ENCODE measurements around the gene ZBTB20. TPM values are rescaled to one million over a fixed set of nuclear protein-coding genes. Genes with fewer than 3 reads are reported as not detected.

Gene ZBTB20
- total and polyA plus RNA-seq, 5 donors from 2014 or later: 10.1 to 58.2 (median 13.2) TPM

GRCh38 chr3:114792159-114792918 is 354.7 kb downstream of the ZBTB20 start:
- H3K27me3 Mint-ChIP-seq: no peaks in the 10 kb centered on the region
- Histone ChIP-seq H3K9me3 (ENCODE audit: control insufficient read depth in 2 of 2, low read length in 2 of 2) (no peaks in the 10 kb centered on the region), H3K4me3 (ENCODE audit: low read depth, low read length) (no peak overlapping the region), H3K27ac (ENCODE audit: insufficient read depth, low read length, poor library complexity, severe bottlenecking) (no peak overlapping the region), H3K36me3 (ENCODE audit: control insufficient read depth, insufficient read depth, low read length) (no peaks in the 10 kb centered on the region), H3K27me3 (ENCODE audit: control insufficient read depth, insufficient read depth, low read length) (no peaks in the 10 kb centered on the region), H3K4me1 (ENCODE audit: control insufficient read depth, insufficient read depth, low read length, poor library complexity, severe bottlenecking) (no peaks in the 10 kb centered on the region)
- peaks cover 0 to 2% (median 1%) of the 10 kb centered on the region in 7 donors for H3K9me3 Mint-ChIP-seq
- H3K4me1 Mint-ChIP-seq: peaks cover 0 to 26% (median 9%) of the 10 kb centered on the region in 4 donors
- peaks cover 18% of the 10 kb centered on the region for H3K36me3 Mint-ChIP-seq
- ATAC-seq (ENCODE audit: low read depth in 2 of 2) (no peak), DNase-seq (no peak)
- no peak overlapping the region for H3K4me3 Mint-ChIP-seq
- H3K27ac Mint-ChIP-seq: peak overlapping the region in 1 of 3 donors; percentile 1

DNA sequence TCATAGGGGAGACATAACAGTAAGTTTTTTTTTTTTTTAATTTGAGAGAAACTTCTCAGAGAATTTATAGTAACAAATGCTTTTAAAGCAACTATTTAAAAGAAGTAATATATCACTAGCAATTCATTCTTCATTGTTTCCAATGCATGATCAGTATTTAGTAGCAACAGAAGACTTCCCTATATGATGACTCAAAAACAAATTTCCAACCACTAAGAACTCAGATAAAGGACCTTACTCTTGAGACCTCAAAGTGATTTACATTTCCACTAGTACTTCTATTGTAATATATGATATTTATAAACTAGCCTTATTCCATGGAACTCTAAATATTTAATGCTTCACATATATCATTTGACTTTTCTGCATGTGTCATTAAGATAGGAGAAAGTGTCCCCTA is 356.3 kb downstream of the ZBTB20 start:
- no peak for DNase-seq
- Mint-ChIP-seq H3K4me3 (no peak overlapping the region), H3K27ac (no peak overlapping the region), H3K4me1 (peaks cover 0 to 17% (median 6%) of the 10 kb centered on the region in 4 donors), H3K27me3 (no peaks in the 10 kb centered on the region), H3K9me3 (peaks cover 0 to 2% (median 0%) of the 10 kb centered on the region in 7 donors), H3K36me3 (peaks cover 7% of the 10 kb centered on the region)
- H3K36me3 ChIP-seq (ENCODE audit: control insufficient read depth, insufficient read depth, low read length): no peaks in the 10 kb centered on the region
- H3K4me1 ChIP-seq (ENCODE audit: control insufficient read depth, insufficient read depth, low read length, poor library complexity, severe bottlenecking): no peaks in the 10 kb centered on the region
- no peaks in the 10 kb centered on the region for H3K9me3 ChIP-seq (ENCODE audit: control insufficient read depth in 2 of 2, low read length in 2 of 2)
- H3K27ac ChIP-seq (ENCODE audit: insufficient read depth, low read length, poor library complexity, severe bottlenecking): no peak overlapping the region
- H3K4me3 ChIP-seq (ENCODE audit: low read depth, low read length): no peak overlapping the region
- no peaks in the 10 kb centered on the region for H3K27me3 ChIP-seq (ENCODE audit: control insufficient read depth, insufficient read depth, low read length)
- ATAC-seq (ENCODE audit: low read depth in 2 of 2): no peak

DNA sequence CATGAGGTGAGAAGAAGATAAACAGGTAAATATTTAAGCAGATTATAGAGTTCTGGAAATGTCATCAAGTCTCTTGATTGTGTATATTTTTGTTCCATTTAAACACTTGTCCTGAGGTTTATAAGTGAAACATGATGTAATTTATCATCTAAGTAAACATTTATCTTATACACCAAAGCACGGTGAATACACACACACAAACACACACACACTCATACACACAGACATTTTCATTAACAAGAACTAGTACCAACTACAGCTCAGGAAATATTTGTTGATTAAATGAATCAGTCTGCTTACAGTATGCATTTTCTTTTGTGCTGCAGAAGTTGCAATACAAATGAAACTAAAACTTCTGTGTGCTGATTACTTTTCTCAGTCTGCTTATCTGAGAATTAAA is 357.3 kb downstream of the ZBTB20 start:
- Mint-ChIP-seq H3K9me3 (peaks cover 0 to 2% (median 0%) of the 10 kb centered on the region in 7 donors), H3K27ac (peak overlapping the region in 1 of 3 donors; percentile 15), H3K27me3 (no peaks in the 10 kb centered on the region), H3K4me3 (no peak overlapping the region), H3K36me3 (peaks cover 7% of the 10 kb centered on the region), H3K4me1 (peaks cover 0 to 19% (median 5%) of the 10 kb centered on the region in 4 donors)
- DNase-seq: no peak
- Histone ChIP-seq H3K36me3 (ENCODE audit: control insufficient read depth, insufficient read depth, low read length) (no peaks in the 10 kb centered on the region), H3K9me3 (ENCODE audit: control insufficient read depth in 2 of 2, low read length in 2 of 2) (no peaks in the 10 kb centered on the region), H3K27ac (ENCODE audit: insufficient read depth, low read length, poor library complexity, severe bottlenecking) (no peak overlapping the region), H3K4me3 (ENCODE audit: low read depth, low read length) (no peak overlapping the region), H3K27me3 (ENCODE audit: control insufficient read depth, insufficient read depth, low read length) (no peaks in the 10 kb centered on the region), H3K4me1 (ENCODE audit: control insufficient read depth, insufficient read depth, low read length, poor library complexity, severe bottlenecking) (no peaks in the 10 kb centered on the region)
- no peak for ATAC-seq (ENCODE audit: low read depth in 2 of 2)

GRCh38 chr3:114775395-114775794 is 371.7 kb downstream of the ZBTB20 start:
- H3K4me3 Mint-ChIP-seq: no peak overlapping the region
- no peak for DNase-seq
- H3K36me3 Mint-ChIP-seq: peaks cover 45% of the 10 kb centered on the region
- Histone ChIP-seq H3K27ac (ENCODE audit: insufficient read depth, low read length, poor library complexity, severe bottlenecking) (no peak overlapping the region), H3K36me3 (ENCODE audit: control insufficient read depth, insufficient read depth, low read length) (peaks cover 2% of the 10 kb centered on the region), H3K4me3 (ENCODE audit: low read depth, low read length) (no peak overlapping the region), H3K9me3 (ENCODE audit: control insufficient read depth in 2 of 2, low read length in 2 of 2) (peaks cover 8 to 20% of the 10 kb centered on the region in 2 experiments), H3K27me3 (ENCODE audit: control insufficient read depth, insufficient read depth, low read length) (no peaks in the 10 kb centered on the region), H3K4me1 (ENCODE audit: control insufficient read depth, insufficient read depth, low read length, poor library complexity, severe bottlenecking) (no peaks in the 10 kb centered on the region)
- H3K27ac Mint-ChIP-seq: no peak overlapping the region
- H3K9me3 Mint-ChIP-seq: peaks cover 2 to 28% (median 17%) of the 10 kb centered on the region in 7 donors
- no peak for ATAC-seq (ENCODE audit: low read depth in 2 of 2)
- peaks cover 0 to 19% (median 3%) of the 10 kb centered on the region in 4 donors for H3K4me1 Mint-ChIP-seq
- H3K27me3 Mint-ChIP-seq: no peaks in the 10 kb centered on the region

DNA sequence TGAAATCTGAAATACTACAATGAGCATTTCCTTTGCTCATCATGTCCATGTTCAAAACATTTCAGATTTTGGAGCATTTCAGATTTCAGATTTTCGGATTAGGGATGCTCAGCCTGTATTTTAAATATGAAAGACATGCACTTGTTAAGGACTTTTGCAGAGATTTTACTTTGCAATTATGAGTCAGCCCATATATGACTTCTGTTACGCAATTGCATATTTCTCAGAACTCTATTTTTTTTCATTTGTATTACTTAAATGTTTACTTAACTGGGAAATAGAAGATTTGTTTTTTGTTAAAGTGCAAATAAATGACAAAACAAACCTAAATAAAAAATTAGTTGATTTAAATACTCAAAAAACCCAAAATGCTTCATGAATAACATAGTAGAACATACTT is 376.2 kb downstream of the ZBTB20 start:
- H3K4me3 ChIP-seq (ENCODE audit: low read depth, low read length): no peak overlapping the region
- no peak overlapping the region for H3K27ac ChIP-seq (ENCODE audit: insufficient read depth, low read length, poor library complexity, severe bottlenecking)
- Mint-ChIP-seq H3K36me3 (peaks cover 30% of the 10 kb centered on the region), H3K4me3 (no peak overlapping the region), H3K9me3 (peaks cover 4 to 29% (median 14%) of the 10 kb centered on the region in 7 donors), H3K4me1 (peaks cover 8 to 25% (median 12%) of the 10 kb centered on the region in 4 donors), H3K27ac (no peak overlapping the region), H3K27me3 (no peaks in the 10 kb centered on the region)
- ATAC-seq (ENCODE audit: low read depth in 2 of 2) (no peak), DNase-seq (no peak)
- no peaks in the 10 kb centered on the region for H3K4me1 ChIP-seq (ENCODE audit: control insufficient read depth, insufficient read depth, low read length, poor library complexity, severe bottlenecking)
- H3K9me3 ChIP-seq (ENCODE audit: control insufficient read depth in 2 of 2, low read length in 2 of 2): peaks cover 8 to 20% of the 10 kb centered on the region in 2 experiments
- H3K27me3 ChIP-seq (ENCODE audit: control insufficient read depth, insufficient read depth, low read length): no peaks in the 10 kb centered on the region
- peaks cover 2% of the 10 kb centered on the region for H3K36me3 ChIP-seq (ENCODE audit: control insufficient read depth, insufficient read depth, low read length)

DNA sequence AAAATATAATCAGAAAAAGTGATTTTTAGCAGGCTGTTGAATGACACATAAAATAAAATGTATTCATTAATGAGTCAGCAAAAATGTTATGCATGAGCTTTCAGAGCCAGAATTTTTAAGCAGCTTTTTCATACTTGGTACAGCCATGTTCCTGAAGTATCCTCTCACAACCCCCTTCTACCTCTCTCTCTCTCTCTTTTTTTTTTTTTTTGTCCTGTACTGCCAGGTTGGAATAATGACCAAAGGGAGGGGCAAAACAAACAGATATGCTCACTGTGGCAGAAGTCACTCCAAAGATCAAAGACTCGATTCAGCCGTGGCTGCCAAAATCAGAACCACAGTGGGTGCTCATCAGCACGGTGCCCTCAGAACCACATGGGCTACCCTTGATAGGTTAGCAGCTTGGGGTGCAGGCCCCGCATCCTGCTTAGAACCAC is 383.0 kb downstream of the ZBTB20 start:
- Histone ChIP-seq H3K27me3 (ENCODE audit: control insufficient read depth, insufficient read depth, low read length) (no peaks in the 10 kb centered on the region), H3K27ac (ENCODE audit: insufficient read depth, low read length, poor library complexity, severe bottlenecking) (no peak overlapping the region), H3K36me3 (ENCODE audit: control insufficient read depth, insufficient read depth, low read length) (no peaks in the 10 kb centered on the region), H3K4me3 (ENCODE audit: low read depth, low read length) (no peak overlapping the region), H3K4me1 (ENCODE audit: control insufficient read depth, insufficient read depth, low read length, poor library complexity, severe bottlenecking) (no peaks in the 10 kb centered on the region), H3K9me3 (ENCODE audit: control insufficient read depth in 2 of 2, low read length in 2 of 2) (no peaks in the 10 kb centered on the region)
- no peak for ATAC-seq (ENCODE audit: low read depth in 2 of 2)
- no peak overlapping the region for H3K4me3 Mint-ChIP-seq
- no peaks in the 10 kb centered on the region for H3K27me3 Mint-ChIP-seq
- H3K9me3 Mint-ChIP-seq: no peaks in the 10 kb centered on the region
- DNase-seq: no peak
- H3K4me1 Mint-ChIP-seq: peaks cover 9 to 15% (median 12%) of the 10 kb centered on the region in 4 donors
- H3K36me3 Mint-ChIP-seq: peaks cover 6% of the 10 kb centered on the region
- peak overlapping the region in 1 of 3 donors; percentile 56 for H3K27ac Mint-ChIP-seq

DNA sequence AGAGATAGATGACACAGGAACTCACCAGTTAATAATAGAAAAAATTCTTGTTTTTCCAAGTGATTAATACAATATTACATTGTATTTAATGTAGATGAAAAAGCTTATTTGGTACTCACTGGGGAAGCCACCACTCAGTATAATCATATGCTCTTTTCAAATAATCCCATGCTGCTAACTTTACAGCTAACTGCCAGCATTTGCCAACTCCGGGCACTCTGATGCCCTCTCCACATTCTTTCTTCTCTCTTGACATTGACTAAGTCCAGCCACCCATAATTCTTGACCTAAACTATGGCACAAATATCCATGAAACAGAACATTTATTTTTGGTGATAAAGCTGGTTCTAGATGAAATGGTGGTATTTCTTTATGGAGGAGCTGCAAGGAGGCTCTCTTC is 384.9 kb downstream of the ZBTB20 start:
- no peaks in the 10 kb centered on the region for H3K9me3 ChIP-seq (ENCODE audit: control insufficient read depth in 2 of 2, low read length in 2 of 2)
- Mint-ChIP-seq H3K4me3 (no peak overlapping the region), H3K9me3 (no peaks in the 10 kb centered on the region), H3K4me1 (peaks cover 10 to 16% (median 11%) of the 10 kb centered on the region in 4 donors), H3K27ac (no peak overlapping the region), H3K27me3 (no peaks in the 10 kb centered on the region), H3K36me3 (peaks cover 6% of the 10 kb centered on the region)
- H3K36me3 ChIP-seq (ENCODE audit: control insufficient read depth, insufficient read depth, low read length): no peaks in the 10 kb centered on the region
- H3K4me3 ChIP-seq (ENCODE audit: low read depth, low read length): no peak overlapping the region
- ATAC-seq (ENCODE audit: low read depth in 2 of 2) (no peak), DNase-seq (no peak)
- H3K27ac ChIP-seq (ENCODE audit: insufficient read depth, low read length, poor library complexity, severe bottlenecking): no peak overlapping the region
- H3K27me3 ChIP-seq (ENCODE audit: control insufficient read depth, insufficient read depth, low read length): no peaks in the 10 kb centered on the region
- no peaks in the 10 kb centered on the region for H3K4me1 ChIP-seq (ENCODE audit: control insufficient read depth, insufficient read depth, low read length, poor library complexity, severe bottlenecking)

GRCh38 chr3:114760679-114761078 is 386.4 kb downstream of the ZBTB20 start:
- Histone ChIP-seq H3K9me3 (ENCODE audit: control insufficient read depth in 2 of 2, low read length in 2 of 2) (no peaks in the 10 kb centered on the region), H3K4me3 (ENCODE audit: low read depth, low read length) (no peak overlapping the region), H3K27me3 (ENCODE audit: control insufficient read depth, insufficient read depth, low read length) (no peaks in the 10 kb centered on the region), H3K27ac (ENCODE audit: insufficient read depth, low read length, poor library complexity, severe bottlenecking) (no peak overlapping the region), H3K4me1 (ENCODE audit: control insufficient read depth, insufficient read depth, low read length, poor library complexity, severe bottlenecking) (no peaks in the 10 kb centered on the region), H3K36me3 (ENCODE audit: control insufficient read depth, insufficient read depth, low read length) (no peaks in the 10 kb centered on the region)
- no peaks in the 10 kb centered on the region for H3K27me3 Mint-ChIP-seq
- H3K4me3 Mint-ChIP-seq: no peak overlapping the region
- DNase-seq: no peak
- no peak for ATAC-seq (ENCODE audit: low read depth in 2 of 2)
- H3K36me3 Mint-ChIP-seq: peaks cover 6% of the 10 kb centered on the region
- no peaks in the 10 kb centered on the region for H3K9me3 Mint-ChIP-seq
- peaks cover 4 to 10% (median 7%) of the 10 kb centered on the region in 4 donors for H3K4me1 Mint-ChIP-seq
- H3K27ac Mint-ChIP-seq: no peak overlapping the region

Measured in CD4-positive, CD25-positive, alpha-beta regulatory T cell (primary cell).